ENCODE data around the gene OR13J1.

DNA sequence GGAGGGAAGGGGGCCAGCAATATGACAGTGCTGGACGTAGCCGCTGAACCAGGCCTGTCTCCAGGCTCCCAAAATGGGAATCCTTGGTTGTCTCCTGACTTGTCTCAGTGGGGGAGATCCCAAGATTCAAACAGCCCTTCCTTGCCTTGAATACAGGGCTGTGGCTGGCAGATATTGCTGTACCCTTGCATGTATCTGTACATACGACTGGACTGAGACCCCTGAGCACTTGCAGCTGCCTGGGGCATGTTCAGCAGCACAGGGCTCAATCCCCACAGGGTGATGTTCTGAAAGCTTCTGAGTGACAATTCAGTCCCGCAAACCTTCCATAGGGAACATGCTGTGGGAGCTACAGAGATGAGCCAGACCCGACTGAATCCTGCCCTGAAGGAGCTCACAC lies 13.3 kb downstream of the OR13J1 start:
- TF ChIP-seq POLR2A (IDR thresholded peaks at IDR 0.05) (no peak), POLR2AphosphoS5 (IDR thresholded peaks at IDR 0.05; ENCODE audit: insufficient read depth in 1 of 2, low read depth in 1 of 2) (no peak)
- TF ChIP-seq, protein P1, sequence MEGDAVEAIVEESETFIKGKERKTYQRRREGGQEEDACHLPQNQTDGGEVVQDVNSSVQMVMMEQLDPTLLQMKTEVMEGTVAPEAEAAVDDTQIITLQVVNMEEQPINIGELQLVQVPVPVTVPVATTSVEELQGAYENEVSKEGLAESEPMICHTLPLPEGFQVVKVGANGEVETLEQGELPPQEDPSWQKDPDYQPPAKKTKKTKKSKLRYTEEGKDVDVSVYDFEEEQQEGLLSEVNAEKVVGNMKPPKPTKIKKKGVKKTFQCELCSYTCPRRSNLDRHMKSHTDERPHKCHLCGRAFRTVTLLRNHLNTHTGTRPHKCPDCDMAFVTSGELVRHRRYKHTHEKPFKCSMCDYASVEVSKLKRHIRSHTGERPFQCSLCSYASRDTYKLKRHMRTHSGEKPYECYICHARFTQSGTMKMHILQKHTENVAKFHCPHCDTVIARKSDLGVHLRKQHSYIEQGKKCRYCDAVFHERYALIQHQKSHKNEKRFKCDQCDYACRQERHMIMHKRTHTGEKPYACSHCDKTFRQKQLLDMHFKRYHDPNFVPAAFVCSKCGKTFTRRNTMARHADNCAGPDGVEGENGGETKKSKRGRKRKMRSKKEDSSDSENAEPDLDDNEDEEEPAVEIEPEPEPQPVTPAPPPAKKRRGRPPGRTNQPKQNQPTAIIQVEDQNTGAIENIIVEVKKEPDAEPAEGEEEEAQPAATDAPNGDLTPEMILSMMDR (IDR thresholded peaks at IDR 0.05) = no peak

All from vagina (tissue), 2 donors.